ENCODE measurements around the gene TMEFF1.
"Not testable (repeated sequence)": the region's sequence is repeated elsewhere in the genome, so short reads cannot be mapped to it uniquely, and the experiment has no call there.

The TMEFF1 gene, protein sequence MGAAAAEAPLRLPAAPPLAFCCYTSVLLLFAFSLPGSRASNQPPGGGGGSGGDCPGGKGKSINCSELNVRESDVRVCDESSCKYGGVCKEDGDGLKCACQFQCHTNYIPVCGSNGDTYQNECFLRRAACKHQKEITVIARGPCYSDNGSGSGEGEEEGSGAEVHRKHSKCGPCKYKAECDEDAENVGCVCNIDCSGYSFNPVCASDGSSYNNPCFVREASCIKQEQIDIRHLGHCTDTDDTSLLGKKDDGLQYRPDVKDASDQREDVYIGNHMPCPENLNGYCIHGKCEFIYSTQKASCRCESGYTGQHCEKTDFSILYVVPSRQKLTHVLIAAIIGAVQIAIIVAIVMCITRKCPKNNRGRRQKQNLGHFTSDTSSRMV

DNA sequence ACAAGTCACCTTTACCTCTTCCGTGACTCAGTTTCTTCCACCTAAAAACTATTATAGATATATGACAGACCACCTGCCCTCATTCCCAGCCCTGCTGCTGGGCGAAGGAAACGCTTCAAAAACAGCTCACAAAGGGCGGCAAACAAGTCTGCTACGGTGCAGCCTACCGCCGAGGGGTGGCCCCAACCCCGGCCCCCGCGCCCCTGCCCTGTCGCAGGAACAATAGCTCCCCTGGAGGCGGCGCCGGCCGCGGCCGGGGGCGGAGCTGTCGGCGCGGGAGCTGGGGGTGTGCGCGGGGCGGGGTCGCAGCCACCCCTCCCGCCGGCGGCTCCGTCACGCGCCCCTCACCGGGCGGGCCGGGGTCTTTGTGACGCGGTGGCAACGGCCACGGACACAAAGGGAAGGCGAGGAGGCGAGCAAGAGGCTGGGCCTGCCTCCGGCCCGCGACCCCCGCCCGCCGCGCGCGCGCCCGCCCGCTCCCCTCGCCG is at the start of gene TMEFF1:
Gene TMEFF1 (plus strand): TSS at position 362 of the 488 bp plus-strand sequence. CDS start 396 bp downstream, outside the sequence.
- DNase-seq: peak in 1 of 2 experiments; percentile 75

DNA sequence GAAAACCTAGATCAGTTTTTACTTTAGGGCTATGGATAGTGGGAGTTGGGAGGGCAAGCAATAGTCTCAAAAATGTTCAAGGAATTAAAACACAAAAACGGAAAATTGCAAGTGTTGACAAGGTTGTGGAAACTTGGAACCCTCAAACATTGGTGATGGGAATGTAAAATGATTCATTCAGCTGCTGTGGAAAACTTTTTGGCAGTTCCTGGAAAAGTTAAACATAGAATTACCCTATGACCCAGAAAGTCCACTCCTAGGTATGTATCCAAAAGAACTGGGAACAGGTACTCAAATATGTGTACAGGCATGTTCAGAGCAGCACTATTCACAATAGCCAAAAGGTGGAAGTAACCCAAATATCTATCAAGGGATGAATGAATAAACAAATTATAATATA is 47.2 kb upstream of the TMEFF1 start:
- DNase-seq: no peak

DNA sequence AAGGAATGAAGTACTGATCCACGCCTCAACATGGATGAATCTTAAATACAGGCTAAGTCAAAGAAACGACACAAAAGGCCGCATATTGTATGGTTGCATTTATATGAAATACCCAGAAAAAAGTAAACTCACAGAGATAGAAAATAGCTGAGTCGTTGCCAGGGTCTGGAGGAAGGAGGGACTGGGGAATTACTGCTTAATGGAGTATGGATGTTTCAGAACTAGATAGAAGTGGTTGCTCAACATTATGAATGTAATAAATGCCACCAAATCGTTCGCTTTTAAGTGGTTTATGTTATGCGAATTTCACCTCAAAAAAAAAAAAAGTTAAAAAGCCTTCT is 46.8 kb upstream of the TMEFF1 start:
- DNase-seq: peak in 1 of 2 experiments; percentile 43

DNA sequence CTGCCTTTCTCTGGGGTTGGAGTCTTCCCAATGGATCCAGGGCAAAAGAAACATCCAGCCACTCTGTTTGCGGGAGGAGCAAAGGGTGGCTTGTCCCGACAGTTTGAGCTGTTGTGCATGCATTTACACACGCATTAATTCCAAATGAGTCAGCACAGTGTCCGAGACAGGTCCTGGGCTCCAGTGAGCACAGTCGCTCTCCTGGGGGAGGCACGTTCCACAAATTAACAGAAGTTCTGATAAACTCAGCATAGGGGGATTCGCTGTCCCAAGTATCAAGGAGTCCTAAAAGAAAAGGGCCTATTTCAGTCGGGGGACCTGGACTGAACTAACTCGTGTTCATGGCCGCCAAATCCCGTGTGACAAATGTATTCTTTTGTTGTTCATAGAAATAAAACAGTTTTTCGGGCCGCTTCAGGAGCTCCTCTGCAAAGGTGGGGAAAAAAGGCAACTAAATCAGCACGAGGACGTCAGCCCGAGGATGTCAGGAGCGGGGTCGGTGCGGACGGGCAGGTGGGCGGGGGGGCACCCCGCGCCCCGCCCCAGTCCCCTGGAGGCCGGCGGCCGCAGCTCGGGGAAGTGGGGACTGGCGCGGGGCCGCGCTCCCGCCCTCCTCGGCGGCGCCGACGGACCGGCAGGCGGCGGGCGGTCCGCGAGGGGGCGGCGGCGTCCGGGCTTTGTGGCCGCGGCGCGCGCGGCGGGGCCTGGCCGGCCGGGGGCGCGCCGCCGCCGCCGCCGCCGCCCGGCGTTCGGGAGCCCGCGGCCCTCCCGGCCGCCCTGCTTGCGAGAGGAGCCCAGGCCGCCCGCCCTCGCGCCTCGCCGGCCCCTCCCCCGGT is 46.2 kb upstream of the TMEFF1 start, which contains the start of gene MSANTD3:
Gene MSANTD3 (plus strand): TSS at position 614 of the 836 bp plus-strand sequence. CDS start 14,796 bp downstream, outside the sequence.
- DNase-seq: peak; percentile 39 to 70

DNA sequence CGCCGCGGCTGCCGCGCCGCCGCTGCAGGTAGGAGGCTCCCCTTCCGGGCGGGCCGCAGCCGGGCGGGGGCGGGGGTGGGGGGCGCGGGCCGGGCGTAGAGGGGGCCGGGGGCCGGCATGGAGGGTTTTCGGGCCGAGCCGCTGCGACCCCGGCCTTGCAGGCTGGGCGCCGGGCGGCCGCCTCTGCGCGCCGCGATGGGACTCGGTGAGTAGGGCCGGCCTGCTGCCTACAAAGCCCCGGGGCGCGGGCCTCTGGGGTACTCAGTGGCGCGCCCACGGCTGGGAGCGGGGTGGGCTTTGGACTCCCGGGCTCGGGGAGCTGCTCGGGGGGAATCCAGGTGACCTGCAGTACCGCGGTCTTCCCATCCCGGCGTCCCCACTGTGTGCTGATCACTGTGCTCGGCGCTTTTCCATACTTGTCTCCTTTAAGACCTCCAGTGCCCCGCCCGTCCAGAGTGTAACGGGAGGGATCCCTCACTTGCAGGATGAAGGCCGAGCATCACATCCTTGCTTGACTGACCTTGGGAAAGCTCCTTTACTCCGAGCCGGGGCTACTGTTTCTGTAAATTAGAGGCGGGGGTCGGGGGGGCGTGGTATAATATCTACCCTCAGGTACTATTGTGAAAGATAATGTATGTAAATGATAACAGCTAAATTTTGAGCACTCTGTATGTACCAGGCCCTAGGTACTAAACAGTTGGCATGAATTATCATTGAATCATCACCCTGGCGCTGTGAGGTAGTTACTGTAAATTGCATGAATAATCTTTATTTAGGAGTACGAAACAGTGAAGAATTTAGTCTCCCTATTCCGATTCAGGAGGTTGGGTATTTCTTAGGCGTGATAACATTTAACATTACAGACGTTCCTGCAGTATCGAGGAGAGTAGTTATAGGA is 45.3 kb upstream of the TMEFF1 start:
- DNase-seq: peak; percentile 50 to 70

DNA sequence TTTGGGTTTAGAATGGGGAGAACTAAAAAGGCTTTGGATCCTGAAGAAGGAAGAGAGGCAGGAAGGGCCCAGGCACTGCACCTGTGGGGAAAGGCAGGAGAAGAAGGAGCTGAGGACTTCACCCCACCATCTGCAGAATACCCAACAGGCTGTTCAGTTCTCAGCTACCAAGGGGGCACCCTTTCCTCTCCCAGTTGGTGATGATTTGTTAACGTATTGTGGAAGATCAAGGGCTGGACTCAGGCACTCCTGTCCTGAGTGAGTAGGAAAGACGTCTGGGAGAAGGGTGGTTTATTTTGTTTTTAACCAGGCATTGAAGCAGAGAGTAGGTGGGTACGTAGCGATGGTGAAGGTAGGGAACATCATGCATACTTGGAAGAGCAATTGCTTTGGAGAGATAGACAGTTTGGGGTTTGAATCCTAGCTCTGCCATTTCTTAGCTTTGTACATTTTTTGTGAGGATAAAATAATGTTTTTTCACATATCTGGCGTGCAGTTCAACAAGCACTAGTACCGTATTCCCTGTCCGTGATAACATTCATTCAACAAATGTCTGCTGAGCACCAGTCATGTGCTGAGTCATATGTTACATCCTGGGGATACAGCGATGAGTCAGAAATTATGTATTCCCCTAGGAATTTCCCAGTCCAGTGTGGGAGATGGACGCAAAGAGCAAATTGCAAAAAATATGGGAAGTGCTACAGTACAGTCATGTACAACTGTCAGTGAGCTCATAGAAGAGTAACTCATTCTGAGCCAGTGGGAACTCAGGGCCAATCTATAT is 43.9 kb upstream of the TMEFF1 start:
- no peak for DNase-seq

DNA sequence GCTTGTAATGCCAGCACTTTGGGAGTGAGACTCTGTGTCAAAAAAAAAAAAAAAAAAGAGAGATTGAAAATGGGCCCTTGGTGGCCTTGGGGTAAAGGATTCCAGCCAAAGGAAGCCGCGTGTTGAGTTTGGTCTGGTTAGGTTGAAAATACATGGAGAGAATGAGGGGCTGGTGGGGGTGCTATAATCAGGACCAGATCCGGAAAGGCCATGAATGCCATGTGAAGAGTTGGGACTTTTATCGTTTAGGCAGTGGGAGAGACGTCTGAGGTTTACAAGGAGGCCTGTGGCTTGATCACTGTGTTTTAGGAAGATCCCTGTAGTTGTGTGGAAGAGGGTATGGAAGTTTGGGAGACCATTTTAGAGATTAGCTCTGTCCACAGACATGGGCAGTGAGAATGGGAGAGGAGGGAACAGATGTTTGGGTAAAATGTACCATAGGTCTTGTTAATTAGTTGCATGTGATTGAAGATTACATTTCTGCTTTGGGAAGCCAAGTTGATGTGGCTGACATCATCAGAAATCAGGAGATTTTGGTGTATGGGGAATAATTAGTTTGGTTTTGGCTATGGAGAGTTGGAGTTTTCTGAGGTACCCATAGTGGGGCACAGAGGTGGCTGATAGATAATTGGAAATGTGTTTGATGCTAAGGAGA is 42.5 kb upstream of the TMEFF1 start:
- no peak for DNase-seq

DNA sequence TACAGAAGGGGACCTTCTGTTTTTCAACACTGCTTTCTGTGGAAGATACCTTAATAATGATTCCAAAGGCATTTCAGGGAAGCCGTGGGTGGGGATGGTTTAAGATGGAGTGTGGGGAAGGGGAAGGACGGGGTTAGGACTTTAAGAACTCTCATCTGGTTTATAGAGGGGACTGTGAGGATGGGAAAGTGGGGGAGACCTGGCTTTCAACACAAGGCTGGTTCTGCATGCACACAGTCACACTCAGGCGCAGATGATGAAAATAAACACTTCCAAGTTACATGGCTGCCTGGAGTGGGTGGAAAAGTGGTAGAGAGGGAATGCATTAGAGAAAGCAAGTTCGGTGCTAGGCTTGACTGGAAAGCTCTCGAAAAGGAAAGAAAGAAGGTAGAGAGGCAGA is 41.1 kb upstream of the TMEFF1 start:
- no peak for DNase-seq

DNA sequence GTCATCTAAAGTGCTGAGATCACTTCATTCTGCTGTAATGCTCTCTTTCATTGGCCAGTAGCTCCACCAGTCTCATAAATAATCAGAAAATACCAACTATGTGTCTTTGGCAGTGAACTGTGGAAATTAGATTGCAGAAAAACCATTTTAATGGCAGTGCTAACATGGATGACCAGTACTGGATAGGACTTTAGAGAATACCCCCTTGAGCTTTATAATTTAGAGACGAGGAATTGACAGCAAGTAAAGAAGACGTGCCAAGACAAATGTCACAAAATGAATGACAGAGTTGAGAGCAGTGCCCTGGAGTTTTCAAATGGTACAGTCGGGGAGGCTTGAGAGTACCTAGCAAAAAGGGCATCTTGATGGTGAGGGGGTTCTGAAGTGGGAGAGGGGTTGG is 40.2 kb upstream of the TMEFF1 start:
- DNase-seq: no peak

DNA sequence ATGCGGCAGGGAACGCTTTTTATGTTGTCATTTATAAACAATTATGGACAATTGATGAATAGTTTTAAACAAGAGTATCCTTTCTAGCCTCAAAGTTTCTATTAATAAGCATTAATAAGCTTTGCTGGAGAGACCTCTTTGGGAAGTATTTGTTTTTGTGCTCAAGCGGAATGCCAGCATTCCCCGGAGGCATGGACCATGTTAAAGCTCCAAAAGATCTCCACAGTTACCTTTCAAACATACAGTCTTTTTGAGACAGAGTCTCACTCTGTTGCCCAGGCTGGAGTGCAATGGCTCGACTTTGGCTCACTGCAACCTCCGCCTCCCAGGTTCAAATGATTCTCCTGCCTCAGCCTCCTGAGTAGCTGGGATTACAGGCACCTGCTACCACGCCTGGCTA is 36.4 kb upstream of the TMEFF1 start:
- no peak for DNase-seq

DNA sequence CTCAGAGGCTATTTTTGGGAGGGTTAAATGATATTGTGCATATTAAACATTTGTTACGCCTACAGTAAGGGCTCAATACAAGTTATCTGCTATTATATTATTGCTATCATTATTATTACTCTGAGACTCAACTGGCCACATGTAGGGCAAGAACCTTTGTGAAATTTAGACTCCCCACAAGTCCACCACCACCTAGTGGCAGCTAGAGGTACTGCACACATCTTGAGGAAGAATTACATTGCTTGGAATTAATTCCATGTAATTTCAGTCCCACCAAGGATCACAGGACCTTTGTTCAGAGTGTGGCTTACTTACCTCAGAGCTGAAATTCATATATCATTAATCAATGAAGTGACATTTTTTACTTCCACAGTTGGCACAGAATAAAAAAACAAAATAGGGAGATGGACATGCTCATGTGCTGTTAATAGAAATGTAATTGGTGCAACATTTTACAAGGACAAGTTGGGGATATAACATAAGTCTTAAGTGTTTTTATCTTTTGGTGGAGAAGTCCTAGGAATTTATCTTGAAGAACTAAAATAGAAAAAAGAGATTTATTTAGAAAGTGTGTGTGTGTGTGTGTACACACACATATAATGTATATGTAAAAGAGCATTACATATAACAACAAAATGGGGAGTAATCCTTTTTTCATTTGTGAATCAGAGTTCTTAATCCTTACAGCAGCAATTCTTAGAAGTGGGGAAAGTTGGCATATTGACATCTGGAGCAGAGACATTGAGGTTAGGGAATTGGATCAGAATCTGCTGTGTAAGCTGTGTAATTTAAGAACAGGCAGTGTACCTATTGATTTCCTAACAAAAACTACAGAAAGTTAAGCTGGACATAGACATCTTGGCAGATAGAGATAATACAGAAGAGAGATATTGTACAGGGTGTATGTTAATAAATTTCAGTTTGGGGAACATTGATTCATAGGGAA is 34.8 kb upstream of the TMEFF1 start:
- DNase-seq: peak; percentile 2 to 66

DNA sequence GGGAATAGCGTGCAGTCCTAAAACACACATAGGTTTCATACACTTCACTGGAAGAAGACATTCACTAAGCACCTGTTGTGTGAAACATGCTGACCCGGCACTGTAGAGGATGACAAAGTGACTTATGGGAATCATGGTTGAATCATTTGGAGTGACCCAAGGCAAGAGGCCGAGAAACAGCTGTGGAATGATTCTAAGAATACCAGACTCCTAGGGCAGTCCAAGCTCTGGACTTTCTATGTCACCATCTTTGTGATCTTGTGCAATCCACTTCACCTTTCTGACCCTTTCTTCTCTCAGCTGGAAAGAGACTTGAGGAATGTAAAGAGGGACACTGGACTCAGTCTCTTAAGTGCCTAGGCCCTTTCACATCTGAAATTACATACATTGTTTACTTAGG is 32.9 kb upstream of the TMEFF1 start:
- no peak for DNase-seq

DNA sequence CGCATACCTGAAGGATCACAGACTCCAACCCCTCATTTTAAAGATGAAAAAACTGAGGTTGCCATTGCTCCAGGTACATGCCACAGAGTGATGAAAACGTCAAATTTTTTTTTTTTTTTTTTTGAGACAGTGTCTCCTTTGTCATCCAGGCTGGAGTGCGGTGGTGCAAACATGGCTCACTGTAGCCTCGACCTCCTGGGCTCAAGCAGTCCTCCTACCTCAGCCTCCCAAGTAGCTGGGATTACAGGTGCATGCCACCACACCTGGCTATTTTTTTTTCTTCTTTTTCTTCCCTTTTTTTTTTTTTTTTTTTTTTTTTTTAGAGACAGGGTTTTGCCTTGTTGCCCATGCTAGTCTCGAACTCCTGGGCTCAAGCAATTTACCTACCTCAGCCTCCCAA is 32.5 kb upstream of the TMEFF1 start:
- DNase-seq: not testable (repeated sequence)

DNA sequence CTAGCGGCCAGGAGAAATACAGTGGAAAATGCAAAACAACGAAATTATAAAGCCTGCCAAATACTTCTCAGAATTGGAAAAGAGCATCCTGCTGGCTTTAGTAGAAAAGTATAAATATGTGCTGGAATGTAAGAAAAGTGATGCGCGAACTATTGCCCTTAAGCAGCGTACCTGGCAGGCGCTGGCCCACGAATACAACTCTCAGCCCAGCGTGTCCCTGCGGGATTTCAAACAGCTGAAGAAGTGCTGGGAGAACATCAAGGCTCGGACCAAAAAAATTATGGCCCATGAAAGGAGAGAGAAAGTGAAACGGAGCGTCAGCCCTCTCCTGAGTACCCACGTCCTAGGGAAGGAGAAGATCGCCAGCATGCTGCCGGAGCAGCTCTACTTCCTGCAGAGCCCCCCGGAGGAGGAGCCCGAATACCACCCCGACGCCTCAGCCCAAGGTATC is 31.0 kb upstream of the TMEFF1 start:
- DNase-seq: no peak

DNA sequence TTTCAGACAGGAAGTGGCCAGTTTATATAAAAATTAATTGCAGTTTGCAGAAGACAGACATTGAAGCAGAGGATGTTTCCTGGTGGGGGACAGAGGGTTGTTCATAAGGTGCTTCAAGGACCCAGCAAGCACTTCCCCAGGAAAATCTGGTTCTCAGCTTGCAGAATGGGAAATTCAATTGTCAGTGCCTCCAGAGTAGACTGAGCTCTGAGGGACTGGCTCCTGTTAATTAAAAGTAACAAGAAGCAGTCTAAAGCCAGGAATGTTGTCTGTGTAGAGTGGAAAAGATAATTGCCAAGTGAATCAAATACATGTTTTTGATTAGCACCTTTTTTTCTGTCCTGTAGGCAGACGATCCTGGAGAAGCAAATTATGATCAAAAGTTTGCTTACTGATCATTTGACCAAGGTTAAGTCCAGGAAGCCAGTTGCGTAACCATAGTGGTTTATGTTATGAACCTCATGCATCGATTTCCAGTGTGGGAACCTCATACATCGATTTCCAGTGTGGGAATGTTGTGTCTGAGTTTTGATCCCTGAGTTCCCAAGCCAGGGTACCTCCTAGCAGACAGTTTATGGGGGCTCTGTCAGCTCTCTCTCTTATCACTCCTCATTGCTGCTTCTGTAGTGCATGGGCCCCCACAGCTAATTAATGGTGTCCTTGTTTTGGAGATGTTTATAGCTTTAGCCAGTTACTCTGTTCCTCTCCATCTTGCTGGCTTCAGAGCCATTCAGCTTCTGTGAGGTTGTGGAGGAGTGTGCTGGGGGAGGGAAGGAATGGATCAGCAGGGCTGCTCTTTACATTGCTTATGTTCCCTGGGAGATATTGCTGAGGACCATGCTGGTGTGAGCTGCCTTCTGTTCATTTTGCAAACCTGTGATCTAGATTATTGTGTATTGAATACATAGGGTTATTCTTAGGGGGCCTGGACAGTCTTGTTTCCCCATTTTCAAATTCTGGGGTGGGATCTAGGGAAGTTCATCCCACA is 28.9 kb upstream of the TMEFF1 start:
- no peak for DNase-seq

DNA sequence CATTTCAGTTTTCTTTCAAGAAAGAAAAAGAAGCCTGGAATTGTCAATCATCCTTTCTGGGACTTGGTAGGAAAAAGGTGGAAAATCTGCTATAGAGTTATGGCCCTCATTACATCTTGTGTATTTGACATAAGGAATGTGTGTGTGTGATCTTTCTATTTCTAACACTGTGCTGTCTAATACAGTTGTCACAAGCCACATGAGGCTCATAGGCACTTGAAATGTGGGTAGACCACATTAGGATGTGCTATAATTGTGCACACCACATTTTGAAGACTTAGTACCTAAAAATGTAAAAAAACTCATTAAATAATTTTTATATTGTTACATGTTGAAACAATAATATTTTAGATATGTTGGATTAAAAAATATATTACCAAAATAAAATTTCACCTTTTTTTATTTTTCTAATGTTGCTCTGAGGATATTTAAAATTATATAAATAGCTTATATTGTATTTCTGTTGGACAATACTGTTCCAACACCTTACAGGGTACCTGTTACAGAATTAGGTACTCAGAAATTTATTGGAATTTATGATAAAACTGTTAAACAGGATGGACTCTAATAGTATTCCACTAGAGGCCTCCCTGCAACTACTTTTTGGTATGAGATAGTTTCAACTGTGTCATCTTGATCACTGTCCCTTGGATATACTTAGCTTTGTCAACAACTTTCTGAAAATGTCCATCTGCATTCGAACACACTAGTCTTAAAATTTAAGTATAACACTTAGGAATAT is 27.6 kb upstream of the TMEFF1 start:
- DNase-seq: no peak

DNA sequence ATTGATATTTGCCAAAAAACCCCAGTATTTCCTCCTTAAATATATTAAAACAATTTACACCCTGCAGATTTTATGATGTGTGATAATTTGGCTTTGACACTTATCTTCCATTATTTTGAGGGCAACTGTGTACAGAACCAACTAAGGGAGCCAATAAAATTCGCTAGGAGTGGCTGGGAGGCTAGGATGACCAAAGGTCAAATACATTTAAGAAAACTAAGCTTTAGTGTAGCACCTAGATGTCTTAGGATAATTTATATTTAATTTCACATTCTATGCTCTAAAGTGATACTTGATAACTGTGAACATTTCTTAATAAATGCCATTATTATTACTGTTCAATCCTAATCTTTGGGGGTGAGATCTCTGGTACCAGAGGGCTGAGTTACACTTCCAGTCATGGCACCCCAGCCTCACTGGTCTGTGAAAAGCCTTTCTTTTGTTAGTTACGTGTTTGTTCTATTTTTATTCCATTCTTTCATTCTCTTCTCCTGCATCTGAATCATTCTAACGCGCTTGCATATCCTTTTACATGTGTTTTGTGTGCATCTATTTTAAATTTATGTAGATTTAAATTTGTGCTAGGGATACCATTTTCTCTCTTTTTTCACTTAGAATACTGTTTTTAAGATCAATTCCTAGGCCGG is 26.9 kb upstream of the TMEFF1 start:
- DNase-seq: no peak

DNA sequence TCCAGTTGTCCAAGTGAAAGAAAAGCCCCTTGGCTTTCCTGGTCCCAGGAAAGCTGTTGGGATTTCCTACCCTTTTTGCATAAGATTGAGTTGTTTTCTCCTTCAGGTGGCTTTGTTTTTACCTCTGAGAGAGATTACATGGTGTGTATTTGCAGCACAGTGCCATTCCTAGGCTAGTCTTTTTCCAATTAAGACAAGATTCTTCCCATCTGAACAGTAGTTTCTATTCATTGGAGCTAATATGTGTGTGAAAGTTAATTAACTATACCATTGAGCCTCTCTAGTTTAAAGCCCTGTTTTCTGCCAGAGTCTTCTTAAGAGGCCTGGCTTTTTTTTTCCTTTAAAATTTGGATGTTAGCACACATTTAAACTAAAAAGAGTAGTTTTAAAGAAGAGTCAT is 25.9 kb upstream of the TMEFF1 start:
- DNase-seq: no peak

Measured in NCI-H526 (cell line).